Measurements from ENCODE around the gene SEC61B. TPM values are rescaled to one million over a fixed set of nuclear protein-coding genes. Genes with fewer than 3 reads are reported as not detected.

SEC61B gene
- total RNA-seq, 1 experiment from 2014 or later = 125 TPM

- POLR2A ChIA-PET = interaction anchor here (0.8 to 1.3 kb wide), 2 partner anchors 11 to 13 kb away, joined by 4 read pairs; partner anchors contain the start of genes ALG2 and SEC61B
- no peak overlapping the region for H2AFZ ChIP-seq (ENCODE audit: low read depth, low read length, poor library complexity, severe bottlenecking)
Observed at GRCh38 chr9:99234618-99235017, 12.5 kb downstream of the SEC61B start.

More at GRCh38 chr9:99234618-99235017, 12.5 kb downstream of the SEC61B start:
- Histone ChIP-seq H3K36me3 (ENCODE audit: control insufficient read depth in 1 of 2, insufficient read depth in 2 of 2, low read length in 2 of 2) (peaks cover 10 to 12% of the 10 kb centered on the region in 2 experiments; a peak in 3 of 4 replicates), H3K4me3 (replicated peaks in 1 of 2; ENCODE audit: low read depth in 1 of 2, low read length in 2 of 2) (no peak overlapping the region), H3K27me3 (ENCODE audit: insufficient read depth, low read length) (no peaks in the 10 kb centered on the region), H3K4me2 (ENCODE audit: low read length) (no peak overlapping the region), H3K4me1 (ENCODE audit: control insufficient read depth in 1 of 2, insufficient read depth in 2 of 2, low read length in 2 of 2) (no peaks in the 10 kb centered on the region), H3K27ac (ENCODE audit: low read depth, low read length) (no peak overlapping the region), H3K9me2 (ENCODE audit: insufficient read depth) (no peaks in the 10 kb centered on the region), H4K20me1 (ENCODE audit: insufficient read depth) (no peaks in the 10 kb centered on the region), H3K9ac (ENCODE audit: low read length) (no peak overlapping the region), H3K79me2 (ENCODE audit: insufficient read depth, low read length) (no peaks in the 10 kb centered on the region), H3K9me3 (ENCODE audit: control insufficient read depth in 1 of 2, insufficient read depth in 1 of 2, low read depth in 1 of 2, low read length in 2 of 2) (no peaks in the 10 kb centered on the region)
- intact Hi-C loops (cut with micrococcal nuclease) = no loop called here
- no peak for DNase-seq (ENCODE audit: low read depth, low spot score)
- TF ChIP-seq ZBTB33 (IDR thresholded peaks at IDR 0.05; ENCODE audit: extremely low read depth, insufficient replicate concordance, low read length) = no peak
- TF ChIP-seq SP1 (IDR thresholded peaks at IDR 0.05; ENCODE audit: low read depth) = no peak
- TF ChIP-seq, protein P1, sequence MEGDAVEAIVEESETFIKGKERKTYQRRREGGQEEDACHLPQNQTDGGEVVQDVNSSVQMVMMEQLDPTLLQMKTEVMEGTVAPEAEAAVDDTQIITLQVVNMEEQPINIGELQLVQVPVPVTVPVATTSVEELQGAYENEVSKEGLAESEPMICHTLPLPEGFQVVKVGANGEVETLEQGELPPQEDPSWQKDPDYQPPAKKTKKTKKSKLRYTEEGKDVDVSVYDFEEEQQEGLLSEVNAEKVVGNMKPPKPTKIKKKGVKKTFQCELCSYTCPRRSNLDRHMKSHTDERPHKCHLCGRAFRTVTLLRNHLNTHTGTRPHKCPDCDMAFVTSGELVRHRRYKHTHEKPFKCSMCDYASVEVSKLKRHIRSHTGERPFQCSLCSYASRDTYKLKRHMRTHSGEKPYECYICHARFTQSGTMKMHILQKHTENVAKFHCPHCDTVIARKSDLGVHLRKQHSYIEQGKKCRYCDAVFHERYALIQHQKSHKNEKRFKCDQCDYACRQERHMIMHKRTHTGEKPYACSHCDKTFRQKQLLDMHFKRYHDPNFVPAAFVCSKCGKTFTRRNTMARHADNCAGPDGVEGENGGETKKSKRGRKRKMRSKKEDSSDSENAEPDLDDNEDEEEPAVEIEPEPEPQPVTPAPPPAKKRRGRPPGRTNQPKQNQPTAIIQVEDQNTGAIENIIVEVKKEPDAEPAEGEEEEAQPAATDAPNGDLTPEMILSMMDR (IDR thresholded peaks at IDR 0.05 in 2 of 3, conservative IDR thresholded peaks at IDR 0.05 in 1 of 3; ENCODE audit: borderline replicate concordance in 1 of 3, insufficient read depth in 1 of 3, low read depth in 2 of 3, low read length in 2 of 3) = no peak
- TF ChIP-seq POLR2A (IDR thresholded peaks at IDR 0.05; ENCODE audit: borderline replicate concordance, extremely low read depth, insufficient read depth, insufficient read length) = no peak
- no peak for TF ChIP-seq FOSL1 (IDR thresholded peaks at IDR 0.05; ENCODE audit: low read depth)
- no peak for TF ChIP-seq RAD21 (IDR thresholded peaks at IDR 0.05; ENCODE audit: low read depth)
- no peak for TF ChIP-seq EZH2 (IDR thresholded peaks at IDR 0.05)
- no peak for TF ChIP-seq ZFX (IDR thresholded peaks at IDR 0.05)
- no peak for TF ChIP-seq JUND (IDR thresholded peaks at IDR 0.05)
- ChIA-PET CTCF (no interaction called here), RAD21 (ENCODE audit: low non-redundant PET in 1 of 2, low total read pairs in 2 of 2, uncharacterized antibody in 2 of 2, unreplicated experiment in 2 of 2) (no interaction called here)
- BruUV-seq (replicated peaks) = no TSS peak
- ATAC-seq = no peak
